ENCODE measurements around the gene ZKSCAN3. TPM values are rescaled to one million over a fixed set of nuclear protein-coding genes. Genes with fewer than 3 reads are reported as not detected.
A peak's percentile ranks its signal among the peaks of the same experiment; 100 is the strongest.

The ZKSCAN3 gene
- total and polyA plus RNA-seq, 10 of the 15 experiments (the other 5 are each of a cell fraction or from before 2014, with no cell fraction given) = 0.86 to 4.3 (median 3.1) TPM

- TF ChIP-seq SIX5 (IDR thresholded peaks at IDR 0.05; ENCODE audit: low read depth, low read length, severe bottlenecking) = peak; percentile 66
- TF ChIP-seq E2F4 (IDR thresholded peaks at IDR 0.05; ENCODE audit: low read depth, low read length) = no peak
- TF ChIP-seq TCF7 (IDR thresholded peaks at IDR 0.05; ENCODE audit: borderline replicate concordance) = peak; percentile 76; the same call in 1 of the 2 replicates
- peak; percentile 23; the same call in 1 of the 2 replicates for TF ChIP-seq CHD2 (IDR thresholded peaks at IDR 0.05; ENCODE audit: borderline replicate concordance, low read depth, low read length)
- no peak for TF ChIP-seq NR2C2 (IDR thresholded peaks at IDR 0.05; ENCODE audit: borderline replicate concordance, control insufficient read depth, insufficient read length, low read depth)
- peak in 1 of 2 experiments; percentile 85; a peak in 2 of 4 replicates for TF ChIP-seq ETV6 (conservative IDR thresholded peaks at IDR 0.05 in 1 of 2, IDR thresholded peaks at IDR 0.05 in 1 of 2; ENCODE audit: borderline replicate concordance in 1 of 2, low read depth in 1 of 2)
- TF ChIP-seq NBN (IDR thresholded peaks at IDR 0.05) = no peak
- peak; percentile 50; the same call in 1 of the 2 replicates for TF ChIP-seq MLLT1 (IDR thresholded peaks at IDR 0.05)
- TF ChIP-seq ATF2 (IDR thresholded peaks at IDR 0.05; ENCODE audit: low read length) = 0 out of 2 replicates have a peak, but pooled peaks have one; percentile 43
- no peak for TF ChIP-seq TCF12 (IDR thresholded peaks at IDR 0.05; ENCODE audit: low read depth, low read length)
- peak; percentile 49; the same call in 1 of the 2 replicates for TF ChIP-seq TBL1XR1 (IDR thresholded peaks at IDR 0.05; ENCODE audit: low read depth, low read length)
- TF ChIP-seq MYB (IDR thresholded peaks at IDR 0.05; ENCODE audit: borderline replicate concordance, low read depth, low read length) = peak; percentile 63; the same call in 1 of the 2 replicates
- TF ChIP-seq RAD21 (IDR thresholded peaks at IDR 0.05; ENCODE audit: insufficient read depth, low read depth, low read length) = peak; percentile 25; the same call in 1 of the 2 replicates
- TF ChIP-seq SRF (IDR thresholded peaks at IDR 0.05; ENCODE audit: low read depth in 2 of 2, low read length in 2 of 2) = peak in 1 of 2 experiments; percentile 84; a peak in 2 of 4 replicates
- TF ChIP-seq ZNF592 (IDR thresholded peaks at IDR 0.05) = no peak
- peak; percentile 82 for TF ChIP-seq MXI1 (IDR thresholded peaks at IDR 0.05; ENCODE audit: low read depth, low read length)
- peak; percentile 90 for TF ChIP-seq CBFB (IDR thresholded peaks at IDR 0.05; ENCODE audit: low read depth)
Observed at GRCh38 chr6:28399350-28400121, 49.8 kb downstream of the ZKSCAN3 start, which contains the start of gene ZSCAN12 (continued).

Data from GM12878 (cell line).